Skeletal muscle satellite cell (primary cell): ENCODE data around the gene PINLYP.

Experiments
- H3K27me3 ChIP-seq: 2 replicates; pipeline ENCODE4 v1.7.0; 2013; ENCODE audit warnings: low read length; ENCODE audit not compliant: control insufficient read depth, insufficient read depth
- H3K36me3 ChIP-seq: 2 replicates; pipeline ENCODE4 v1.7.0; 2013; ENCODE audit warnings: mild to moderate bottlenecking, control low read depth, low read length; ENCODE audit not compliant: insufficient read depth
- H3K4me1 ChIP-seq: 2 replicates; pipeline ENCODE4 v1.7.0; 2013; ENCODE audit warnings: low read length; ENCODE audit not compliant: control insufficient read depth, insufficient read depth
- H3K4me2 ChIP-seq: 2 replicates; pipeline ENCODE4 v1.7.0; 2013; ENCODE audit warnings: mild to moderate bottlenecking, low read length
- H3K4me3 ChIP-seq: 2 replicates; pipeline ENCODE4 v1.7.0; 2013; ENCODE audit warnings: low read length
- H3K9ac ChIP-seq: 2 replicates; pipeline ENCODE4 v1.7.0; 2013; ENCODE audit warnings: mild to moderate bottlenecking, low read depth, low read length, moderate library complexity
- H3K9me3 ChIP-seq: replicated peaks from 2 replicates; pipeline ENCODE4 v1.7.0; 2013; ENCODE audit warnings: mild to moderate bottlenecking, control low read depth, low read length

The PINLYP gene

GRCh38 chr19:43616306-43616705 is 40.7 kb downstream of the PINLYP start:
- peaks cover 12% of the 10 kb centered on the region for H3K4me1 ChIP-seq
- H3K9ac ChIP-seq, result no peak overlapping the region
- no peaks in the 10 kb centered on the region for H3K9me3 ChIP-seq

DNA sequence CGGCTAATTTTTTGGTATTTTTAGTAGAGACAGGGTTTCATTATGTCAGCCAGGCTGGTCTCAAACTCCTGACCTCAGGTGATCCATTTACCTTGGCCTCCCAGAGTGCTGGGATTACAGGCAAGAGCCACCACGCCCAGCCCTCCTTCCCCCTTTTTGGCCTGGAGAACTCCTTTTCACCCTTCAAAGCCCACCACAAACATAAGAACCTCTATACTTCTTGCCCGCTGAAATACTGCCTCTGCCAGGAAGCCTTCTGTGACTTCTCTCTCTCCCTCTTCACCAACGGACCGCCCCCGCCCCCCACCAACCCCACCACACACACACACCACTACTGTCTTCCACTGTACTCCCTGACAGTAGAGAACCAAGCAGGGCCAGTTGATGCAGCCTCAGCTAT is 41.4 kb downstream of the PINLYP start:
- Histone ChIP-seq H3K4me3 (no peak overlapping the region), H3K9me3 (no peaks in the 10 kb centered on the region), H3K4me1 (peaks cover 12% of the 10 kb centered on the region), H3K4me2 (no peak overlapping the region), H3K27me3 (no peaks in the 10 kb centered on the region), H3K36me3 (peaks cover 22% of the 10 kb centered on the region), H3K9ac (no peak overlapping the region)

More at GRCh38 chr19:43616306-43616705, 40.7 kb downstream of the PINLYP start:
- H3K27me3 ChIP-seq, result no peaks in the 10 kb centered on the region
- no peak overlapping the region for H3K4me3 ChIP-seq
- H3K36me3 ChIP-seq, result peaks cover 26% of the 10 kb centered on the region
- no peak overlapping the region for H3K4me2 ChIP-seq

DNA sequence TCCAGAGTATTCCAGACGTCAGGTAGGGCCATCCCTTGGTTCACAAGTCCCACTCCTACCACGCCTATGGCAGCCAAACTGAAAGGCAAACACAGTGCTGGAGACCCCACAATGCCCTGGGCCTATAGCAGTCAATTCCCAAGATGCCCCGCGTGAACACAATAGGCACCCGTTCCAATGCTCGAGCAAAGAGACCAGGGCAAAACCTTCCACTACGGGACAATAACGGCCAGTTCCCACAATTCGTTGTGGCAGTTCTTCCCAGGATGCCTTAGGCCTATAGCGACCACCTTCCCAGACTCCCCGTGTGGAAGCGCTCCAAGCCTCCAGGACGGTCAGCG is 43.3 kb downstream of the PINLYP start:
- peak overlapping the region; percentile 83 for H3K4me3 ChIP-seq
- peak overlapping the region; percentile 87 for H3K4me2 ChIP-seq
- H3K27me3 ChIP-seq, result no peaks in the 10 kb centered on the region
- peak overlapping the region; percentile 91 for H3K9ac ChIP-seq
- peaks cover 3% of the 10 kb centered on the region for H3K36me3 ChIP-seq
- peaks cover 12% of the 10 kb centered on the region for H3K4me1 ChIP-seq
- no peaks in the 10 kb centered on the region for H3K9me3 ChIP-seq

GRCh38 chr19:43619262-43620060 is 43.9 kb downstream of the PINLYP start, which contains the start of gene ZNF428:
ZNF428 (minus strand) TSS chr19:43619629; CDS start chr19:43614304, 5,325 bp downstream.
- H3K4me3 ChIP-seq, result peak within 1 kb of the TSS; percentile 83
- H3K4me2 ChIP-seq, result peak within 1 kb of the TSS; percentile 87
- peak within 1 kb of the TSS; percentile 91 for H3K9ac ChIP-seq
- H3K9me3 ChIP-seq, result no peaks in the 10 kb centered on the region
- no peaks in the 10 kb centered on the region for H3K36me3 ChIP-seq
- no peaks in the 10 kb centered on the region for H3K27me3 ChIP-seq
- peaks cover 12% of the 10 kb centered on the region for H3K4me1 ChIP-seq

DNA sequence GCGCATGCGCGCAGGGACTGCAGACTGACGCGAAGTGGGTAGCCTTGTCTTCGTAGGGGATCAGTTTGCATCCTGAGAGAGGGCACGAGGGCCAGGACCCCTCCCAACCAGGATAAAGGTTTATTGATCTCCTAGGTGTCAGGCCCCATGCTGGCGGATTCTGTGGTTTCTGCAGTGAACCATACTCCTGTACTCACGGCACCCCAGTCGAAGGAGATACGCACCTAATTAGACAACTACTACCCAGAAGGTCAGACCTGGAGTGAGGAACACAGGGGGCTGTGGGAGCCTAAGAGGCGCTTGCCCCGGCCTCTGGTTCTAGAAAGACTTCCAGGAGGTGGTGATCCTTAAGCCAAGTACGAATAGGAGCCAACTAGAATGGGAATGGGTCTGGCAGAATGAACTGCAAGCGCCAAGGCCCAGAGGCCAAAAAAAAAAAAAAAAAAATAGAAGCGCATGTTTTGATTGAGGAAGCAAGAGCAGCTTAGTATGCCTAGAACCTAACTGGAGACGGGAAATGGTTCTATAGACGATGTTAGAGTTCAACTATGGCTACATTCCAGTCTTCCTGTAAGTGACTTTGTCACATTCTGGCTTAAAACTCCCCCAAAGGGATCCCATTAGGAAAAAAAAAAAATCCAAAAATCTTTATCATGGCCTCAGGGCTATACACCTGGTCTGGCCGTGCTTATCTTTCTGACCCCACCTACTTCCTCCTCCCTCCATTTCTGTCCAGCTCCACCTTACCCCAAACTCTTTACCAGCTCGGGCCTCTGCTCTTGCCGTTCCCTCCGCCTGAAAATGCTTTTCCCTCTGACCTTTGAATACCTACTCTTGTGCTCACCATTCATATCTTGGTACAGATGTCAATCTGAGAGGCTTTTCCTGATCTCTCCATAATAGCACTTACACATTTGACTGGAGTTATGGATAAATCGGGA is 44.7 kb downstream of the PINLYP start:
- H3K9ac ChIP-seq, result peak overlapping the region; percentile 91
- H3K9me3 ChIP-seq, result no peaks in the 10 kb centered on the region
- H3K27me3 ChIP-seq, result no peaks in the 10 kb centered on the region
- H3K36me3 ChIP-seq, result no peaks in the 10 kb centered on the region
- H3K4me2 ChIP-seq, result peak overlapping the region; percentile 87
- H3K4me1 ChIP-seq, result peaks cover 12% of the 10 kb centered on the region
- peak overlapping the region; percentile 83 for H3K4me3 ChIP-seq

DNA sequence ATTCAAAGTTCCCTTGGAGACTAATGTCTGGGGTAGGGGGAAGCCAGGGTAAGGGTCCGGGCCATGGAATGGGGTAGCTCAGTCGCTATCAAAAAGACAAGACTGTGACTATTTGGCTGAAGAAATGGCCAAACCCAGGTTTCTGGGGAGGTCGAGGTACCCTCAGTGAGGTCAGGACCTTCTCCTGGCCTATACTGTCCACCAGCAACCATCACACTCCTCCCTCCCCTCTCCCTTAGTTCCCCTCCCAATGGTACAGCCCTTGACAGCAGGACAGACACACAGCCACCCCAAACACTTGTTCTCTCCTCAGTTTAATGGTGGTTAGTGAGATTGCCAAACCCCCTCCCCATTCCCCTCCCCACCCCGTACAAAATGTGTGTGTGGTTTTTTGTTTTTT is 46.5 kb downstream of the PINLYP start:
- H3K36me3 ChIP-seq, result no peaks in the 10 kb centered on the region
- no peak overlapping the region for H3K4me3 ChIP-seq
- H3K27me3 ChIP-seq, result no peaks in the 10 kb centered on the region
- H3K4me1 ChIP-seq, result peaks cover 12% of the 10 kb centered on the region
- no peak overlapping the region for H3K9ac ChIP-seq
- no peaks in the 10 kb centered on the region for H3K9me3 ChIP-seq
- no peak overlapping the region for H3K4me2 ChIP-seq

DNA sequence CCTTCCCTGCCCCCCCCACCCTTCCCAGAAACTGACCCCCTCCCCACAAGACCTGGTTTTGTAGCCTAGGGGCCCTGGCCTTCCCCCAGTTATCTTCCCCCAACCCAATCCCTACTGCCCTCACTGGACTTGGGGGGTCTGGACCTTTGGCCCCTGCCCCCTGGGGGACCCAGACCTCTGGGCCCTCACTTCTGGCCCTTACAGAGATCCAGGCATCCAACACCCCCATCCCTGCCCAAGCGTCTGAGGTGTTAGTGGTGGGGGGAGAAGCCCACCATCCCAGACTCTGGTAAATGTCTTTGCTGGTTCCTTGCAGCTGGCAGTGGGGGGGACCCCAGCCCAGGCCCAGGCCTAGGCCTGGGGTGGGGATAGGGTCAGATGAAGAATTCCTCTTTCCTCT is 47.4 kb downstream of the PINLYP start:
- Histone ChIP-seq H3K27me3 (peaks cover 7% of the 10 kb centered on the region), H3K36me3 (no peaks in the 10 kb centered on the region), H3K4me3 (no peak overlapping the region), H3K9me3 (no peaks in the 10 kb centered on the region), H3K4me1 (peaks cover 12% of the 10 kb centered on the region), H3K9ac (no peak overlapping the region), H3K4me2 (no peak overlapping the region)

DNA sequence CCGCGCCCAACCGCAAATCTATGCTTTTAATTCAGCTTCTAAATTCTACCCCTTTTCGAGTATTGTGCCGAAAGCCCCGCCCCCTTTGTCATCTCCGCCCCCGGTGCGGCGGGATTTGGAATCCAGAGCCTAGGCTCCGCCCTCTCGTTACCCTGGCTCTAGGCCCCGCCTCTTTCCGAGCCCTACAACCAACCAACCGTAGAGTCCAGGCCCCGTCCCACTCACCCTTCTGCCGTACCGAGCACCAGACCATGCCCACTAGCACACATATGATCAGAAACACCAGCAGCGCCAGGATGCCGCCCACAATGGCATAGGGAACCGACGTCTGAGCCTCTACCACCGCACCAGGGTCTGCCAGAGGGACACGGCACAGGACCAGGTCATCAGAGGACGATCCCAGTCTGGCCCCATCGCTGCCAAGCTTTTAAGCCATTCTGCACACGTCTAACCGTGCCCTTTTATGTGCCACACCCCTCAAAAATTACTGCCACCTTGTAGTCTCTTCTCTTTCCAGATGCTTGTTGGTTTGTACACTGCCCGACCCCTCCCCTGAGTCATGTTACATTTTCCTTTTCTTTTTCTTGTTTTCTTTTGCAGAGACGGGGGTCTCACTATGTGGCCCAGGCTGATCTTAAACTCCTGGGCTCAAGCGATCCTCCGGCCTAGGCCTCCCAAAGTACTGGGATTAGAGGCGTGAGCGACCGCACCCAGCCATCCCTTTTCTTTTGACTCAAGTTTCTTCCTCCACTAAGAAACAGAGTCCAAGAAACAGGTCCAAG is 48.5 kb downstream of the PINLYP start:
- Histone ChIP-seq H3K9me3 (no peaks in the 10 kb centered on the region), H3K9ac (no peak overlapping the region), H3K4me2 (no peak overlapping the region), H3K4me1 (peaks cover 9% of the 10 kb centered on the region), H3K4me3 (no peak overlapping the region), H3K27me3 (peaks cover 7% of the 10 kb centered on the region), H3K36me3 (no peaks in the 10 kb centered on the region)

- H3K4me2 ChIP-seq, result no peak overlapping the region
- H3K9ac ChIP-seq, result no peak overlapping the region
- H3K27me3 ChIP-seq, result peaks cover 7% of the 10 kb centered on the region
- H3K4me1 ChIP-seq, result peaks cover 6% of the 10 kb centered on the region
- H3K9me3 ChIP-seq, result no peaks in the 10 kb centered on the region
- no peaks in the 10 kb centered on the region for H3K36me3 ChIP-seq
- no peak overlapping the region for H3K4me3 ChIP-seq
These were observed 49.3 kb downstream of the PINLYP start for GRCh38 chr19:43624933-43625332.

DNA sequence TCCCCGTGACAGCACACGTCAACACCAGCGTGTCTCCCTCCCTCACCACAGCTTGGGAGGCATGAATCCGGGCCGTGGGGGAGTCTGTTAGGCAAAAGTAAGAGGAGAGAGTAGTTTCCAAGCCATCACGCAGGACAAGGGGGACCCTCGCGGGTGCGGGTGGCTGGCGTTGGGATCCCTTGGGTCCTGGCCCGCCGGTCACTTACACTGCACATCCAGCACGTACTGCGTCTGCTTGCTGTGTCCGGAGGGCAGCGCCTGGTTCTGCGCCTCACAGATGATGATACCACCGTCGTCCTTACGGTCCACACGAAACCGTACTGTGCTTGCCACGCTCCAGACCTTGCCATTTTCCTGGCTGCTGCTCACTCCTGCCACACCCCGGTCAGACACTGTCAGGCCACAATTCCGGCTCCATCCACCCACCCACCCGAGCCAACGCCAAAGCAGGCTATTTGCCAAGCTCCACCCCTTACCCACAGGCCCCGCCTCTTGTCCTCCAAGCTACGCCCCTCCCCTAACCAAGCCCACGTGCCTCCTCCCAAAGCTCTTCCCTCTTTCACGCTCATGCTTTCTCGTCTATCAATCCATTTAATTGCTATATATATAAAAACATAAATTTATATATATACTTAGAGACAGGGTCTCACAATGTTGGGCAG is 50.4 kb downstream of the PINLYP start:
- Histone ChIP-seq H3K4me1 (no peaks in the 10 kb centered on the region), H3K4me3 (no peak overlapping the region), H3K9ac (no peak overlapping the region), H3K27me3 (peaks cover 7% of the 10 kb centered on the region), H3K4me2 (no peak overlapping the region), H3K9me3 (no peaks in the 10 kb centered on the region), H3K36me3 (no peaks in the 10 kb centered on the region)
